Chondrocyte (in vitro differentiated cells): ENCODE results near the gene DLG2. TPM values are rescaled to one million over a fixed set of nuclear protein-coding genes. Genes with fewer than 3 reads are reported as not detected.

Experiments used
- DNase-seq: peaks from one replicate; pipeline ENCODE4 v3.0.0; 2021; ENCODE audit warnings: mixed read lengths, low spot score
- H3K27ac Mint-ChIP-seq: one replicate; pipeline ENCODE4 v1.8.0; 2021; ENCODE audit warnings: mild to moderate bottlenecking, moderate library complexity, mixed read lengths; ENCODE audit not compliant: unreplicated experiment
- H3K27me3 Mint-ChIP-seq: 2 replicates; pipeline ENCODE4 v1.8.0; 2021; ENCODE audit warnings: low read depth, mixed read lengths
- H3K36me3 Mint-ChIP-seq: 2 replicates; pipeline ENCODE4 v1.8.0; 2021; ENCODE audit warnings: low read depth, mixed read lengths
- H3K4me1 Mint-ChIP-seq: 2 replicates; pipeline ENCODE4 v1.8.0; 2021; ENCODE audit warnings: low read depth, mild to moderate bottlenecking, mixed read lengths
- H3K4me3 Mint-ChIP-seq: one replicate; pipeline ENCODE4 v1.8.0; 2021; ENCODE audit warnings: mild to moderate bottlenecking, moderate library complexity, mixed read lengths; ENCODE audit not compliant: unreplicated experiment
- H3K9me3 Mint-ChIP-seq: 2 replicates; pipeline ENCODE4 v1.8.0; 2021; ENCODE audit warnings: low read depth, mixed read lengths
- CTCF ChIP-seq: fragments of 200-600 bp; sonication (generic); IDR thresholded peaks from 2 replicates; pipeline ENCODE4 v1.5.0; 2021; ENCODE audit warnings: antibody characterized with exemption, mild to moderate bottlenecking, moderate library complexity
- total RNA-seq: library from RNA; stranded (reverse); gene quantifications from 3 replicates; pipeline ENCODE4 v1.2.1, GENCODE V29; 2021

DLG2 gene
- total RNA-seq, 1 donor from 2014 or later: 1.3 TPM

- H3K4me3 Mint-ChIP-seq: no peak overlapping the region
- H3K4me1 Mint-ChIP-seq: no peaks in the 10 kb centered on the region
- no peak for TF ChIP-seq CTCF
- no peak for DNase-seq
- H3K27me3 Mint-ChIP-seq: peaks cover 3% of the 10 kb centered on the region
- no peaks in the 10 kb centered on the region for H3K9me3 Mint-ChIP-seq
- H3K27ac Mint-ChIP-seq: no peak overlapping the region
- no peaks in the 10 kb centered on the region for H3K36me3 Mint-ChIP-seq
Measured at GRCh38 chr11:85062659-85063058, 564.5 kb downstream of the DLG2 start.

GRCh38 chr11:85052636-85053035, 574.5 kb downstream of the DLG2 start:
- Mint-ChIP-seq H3K27ac (no peak overlapping the region), H3K4me3 (no peak overlapping the region), H3K27me3 (peaks cover 16% of the 10 kb centered on the region), H3K4me1 (no peaks in the 10 kb centered on the region), H3K9me3 (no peaks in the 10 kb centered on the region), H3K36me3 (no peaks in the 10 kb centered on the region)
- no peak for DNase-seq
- no peak for TF ChIP-seq CTCF

GRCh38 chr11:85048801-85049200, 578.3 kb downstream of the DLG2 start:
- Mint-ChIP-seq H3K4me1 (no peaks in the 10 kb centered on the region), H3K9me3 (no peaks in the 10 kb centered on the region), H3K27me3 (peaks cover 2% of the 10 kb centered on the region), H3K36me3 (no peaks in the 10 kb centered on the region), H3K27ac (no peak overlapping the region), H3K4me3 (no peak overlapping the region)
- DNase-seq: no peak
- TF ChIP-seq CTCF: no peak

- no peak for DNase-seq
- TF ChIP-seq CTCF: no peak
- Mint-ChIP-seq H3K9me3 (no peaks in the 10 kb centered on the region), H3K4me1 (no peaks in the 10 kb centered on the region), H3K4me3 (no peak overlapping the region), H3K27ac (no peak overlapping the region), H3K36me3 (no peaks in the 10 kb centered on the region), H3K27me3 (peaks cover 7% of the 10 kb centered on the region)
Measured at GRCh38 chr11:85045716-85046115, 581.4 kb downstream of the DLG2 start.

- TF ChIP-seq CTCF: no peak
- H3K36me3 Mint-ChIP-seq: no peaks in the 10 kb centered on the region
- H3K4me3 Mint-ChIP-seq: no peak overlapping the region
- H3K27ac Mint-ChIP-seq: no peak overlapping the region
- H3K4me1 Mint-ChIP-seq: no peaks in the 10 kb centered on the region
- no peaks in the 10 kb centered on the region for H3K9me3 Mint-ChIP-seq
- H3K27me3 Mint-ChIP-seq: peaks cover 7% of the 10 kb centered on the region
- DNase-seq: no peak
Measured at GRCh38 chr11:85044911-85045310, 582.2 kb downstream of the DLG2 start.
